Activated CD4-positive, alpha-beta T cell treated with anti-CD3 and anti-CD28 coated beads, Interleukin-2, amount 50 U/mL, for 16 hours (primary cell): ENCODE measurements around the gene PYY.
"Not testable (repeated sequence)": the region's sequence is repeated elsewhere in the genome, so short reads cannot be mapped to it uniquely, and the experiment has no call there.

Source experiments
- DNase-seq: peaks from one replicate; pipeline ENCODE4 v3.0.0-alpha.2; 2020

The PYY gene

GRCh38 chr17:43942051-43942685, 11.6 kb downstream of the PYY start, which contains the start of gene PPY:
Gene PPY (minus strand): TSS chr17:43942476. CDS start chr17:43941654, 822 bp downstream.
- no peak for DNase-seq

- DNase-seq: no peak
Measured at GRCh38 chr17:43940630-43941029, 13.1 kb downstream of the PYY start.

GRCh38 chr17:43939886-43940285, 13.9 kb downstream of the PYY start:
- no peak for DNase-seq

- not testable (repeated sequence) for DNase-seq
Measured at GRCh38 chr17:43939452-43939851, 14.3 kb downstream of the PYY start.

GRCh38 chr17:43938838-43939182, 14.9 kb downstream of the PYY start:
- DNase-seq: no peak

GRCh38 chr17:43936434-43936833, 17.3 kb downstream of the PYY start:
- DNase-seq: no peak

- no peak for DNase-seq
Measured at GRCh38 chr17:43935926-43936261, 17.8 kb downstream of the PYY start.

GRCh38 chr17:43935204-43935925, 18.4 kb downstream of the PYY start:
- no peak for DNase-seq

- no peak for DNase-seq
Measured at GRCh38 chr17:43932923-43933322, 20.8 kb downstream of the PYY start.

- DNase-seq: no peak
Measured at GRCh38 chr17:43932357-43932756, 21.4 kb downstream of the PYY start.

GRCh38 chr17:43931062-43931571, 22.6 kb downstream of the PYY start:
- no peak for DNase-seq

- DNase-seq: no peak
Measured at GRCh38 chr17:43928609-43929008, 25.1 kb downstream of the PYY start.

GRCh38 chr17:43927929-43928328, 25.8 kb downstream of the PYY start:
- not testable (repeated sequence) for DNase-seq

GRCh38 chr17:43927060-43927864, 26.5 kb downstream of the PYY start:
- no peak for DNase-seq

- peak; percentile 59 for DNase-seq
Measured at GRCh38 chr17:43924558-43924957, 29.2 kb downstream of the PYY start.

- DNase-seq: no peak
Measured at GRCh38 chr17:43920500-43921095, 33.1 kb downstream of the PYY start.

GRCh38 chr17:43918026-43918389, 35.7 kb downstream of the PYY start:
- DNase-seq: no peak

- DNase-seq: peak; percentile 52
Measured at GRCh38 chr17:43917348-43918025, 36.3 kb downstream of the PYY start.

- no peak for DNase-seq
Measured at GRCh38 chr17:43917016-43917347, 36.8 kb downstream of the PYY start.

- DNase-seq: no peak
Measured at GRCh38 chr17:43916385-43916784, 37.4 kb downstream of the PYY start.

- no peak for DNase-seq
Measured at GRCh38 chr17:43915559-43915958, 38.2 kb downstream of the PYY start.

GRCh38 chr17:43914451-43914850, 39.3 kb downstream of the PYY start:
- no peak for DNase-seq

- no peak for DNase-seq
Measured at GRCh38 chr17:43913584-43913983, 40.2 kb downstream of the PYY start.
